ENCODE measurements around the gene LPP. TPM values are rescaled to one million over a fixed set of nuclear protein-coding genes. Genes with fewer than 3 reads are reported as not detected.

Gene LPP
- total RNA-seq, 4 donors from 2014 or later, result 45.9 to 81.1 (median 63.0) TPM

GRCh38 chr3:188336178-188336577 lies 182.2 kb downstream of the LPP start:
- H3K4me3 ChIP-seq (ENCODE audit: low read depth, poor library complexity, severe bottlenecking), result no peak overlapping the region
- DNase-seq (ENCODE audit: low spot score in 2 of 2), result no peak
- TF ChIP-seq POLR2A (IDR thresholded peaks at IDR 0.05), result no peak
- TF ChIP-seq CTCF (IDR thresholded peaks at IDR 0.05), result no peak
- intact Hi-C loops (cut with DNase I; ENCODE audit: low total_unique reads), result no loop called here

- intact Hi-C loops (cut with DNase I; ENCODE audit: low total_unique reads), result no loop called here
- TF ChIP-seq CTCF (IDR thresholded peaks at IDR 0.05), result no peak
- 60 to 95% methylated on average over 1 to 4 of the region's 4 CpGs for WGBS, 2 donors
- H3K4me3 ChIP-seq (ENCODE audit: low read depth, poor library complexity, severe bottlenecking), result no peak overlapping the region
- DNase-seq (ENCODE audit: low spot score in 2 of 2), result no peak
Observed at GRCh38 chr3:188337232-188337631, 183.3 kb downstream of the LPP start.

- no peak overlapping the region for H3K4me3 ChIP-seq (ENCODE audit: low read depth, poor library complexity, severe bottlenecking)
- intact Hi-C loops (cut with DNase I; ENCODE audit: low total_unique reads), result no loop called here
- no peak for DNase-seq (ENCODE audit: low spot score in 2 of 2)
- TF ChIP-seq POLR2A (IDR thresholded peaks at IDR 0.05), result no peak
Observed at GRCh38 chr3:188338086-188338485, 184.1 kb downstream of the LPP start.

GRCh38 chr3:188339410-188340295 lies 185.7 kb downstream of the LPP start:
- WGBS, 2 donors, result 85 to 89% methylated on average over 11 of the region's 11 CpGs
- TF ChIP-seq POLR2A (IDR thresholded peaks at IDR 0.05) (no peak), CTCF (IDR thresholded peaks at IDR 0.05) (no peak)
- no peak for DNase-seq (ENCODE audit: low spot score in 2 of 2)
- intact Hi-C loops (cut with DNase I; ENCODE audit: low total_unique reads), result no loop called here
- H3K4me3 ChIP-seq (ENCODE audit: low read depth, poor library complexity, severe bottlenecking), result no peak overlapping the region

- no peak for DNase-seq (ENCODE audit: low spot score in 2 of 2)
- WGBS, 2 donors, result 85 to 87% methylated on average over 2 of the region's 2 CpGs
- H3K4me3 ChIP-seq (ENCODE audit: low read depth, poor library complexity, severe bottlenecking), result no peak overlapping the region
- TF ChIP-seq CTCF (IDR thresholded peaks at IDR 0.05), result no peak
- no peak for TF ChIP-seq POLR2A (IDR thresholded peaks at IDR 0.05)
- intact Hi-C loops (cut with DNase I; ENCODE audit: low total_unique reads), result no loop called here
Observed at GRCh38 chr3:188341501-188341900, 187.5 kb downstream of the LPP start.

- 92 to 93% methylated on average over 9 of the region's 9 CpGs for WGBS, 2 donors
- no peak for DNase-seq (ENCODE audit: low spot score in 2 of 2)
- TF ChIP-seq POLR2A (IDR thresholded peaks at IDR 0.05) (no peak), CTCF (IDR thresholded peaks at IDR 0.05) (no peak)
Observed at GRCh38 chr3:188342991-188343732, 189.2 kb downstream of the LPP start.

More at GRCh38 chr3:188342991-188343732, 189.2 kb downstream of the LPP start:
- intact Hi-C loops (cut with DNase I; ENCODE audit: low total_unique reads), result no loop called here
- no peak overlapping the region for H3K4me3 ChIP-seq (ENCODE audit: low read depth, poor library complexity, severe bottlenecking)
